HG02973 (cell line): ENCODE data around the gene KRT5.

Experiments
- ATAC-seq: cut with Tn5 transposase; IDR thresholded peaks from one replicate; pipeline ENCODE4 v1.9.1; 2021; ENCODE audit warnings: moderate library complexity; ENCODE audit not compliant: unreplicated experiment

The KRT5 gene

GRCh38 chr12:52519826-52520662, at the start of gene KRT5:
TSS of gene KRT5 (minus strand) at chr12:52520394. CDS start at chr12:52520296, 98 bp downstream.
- ATAC-seq: no peak

GRCh38 chr12:52568111-52568510, 47.9 kb upstream of the KRT5 start:
- ATAC-seq: no peak

DNA sequence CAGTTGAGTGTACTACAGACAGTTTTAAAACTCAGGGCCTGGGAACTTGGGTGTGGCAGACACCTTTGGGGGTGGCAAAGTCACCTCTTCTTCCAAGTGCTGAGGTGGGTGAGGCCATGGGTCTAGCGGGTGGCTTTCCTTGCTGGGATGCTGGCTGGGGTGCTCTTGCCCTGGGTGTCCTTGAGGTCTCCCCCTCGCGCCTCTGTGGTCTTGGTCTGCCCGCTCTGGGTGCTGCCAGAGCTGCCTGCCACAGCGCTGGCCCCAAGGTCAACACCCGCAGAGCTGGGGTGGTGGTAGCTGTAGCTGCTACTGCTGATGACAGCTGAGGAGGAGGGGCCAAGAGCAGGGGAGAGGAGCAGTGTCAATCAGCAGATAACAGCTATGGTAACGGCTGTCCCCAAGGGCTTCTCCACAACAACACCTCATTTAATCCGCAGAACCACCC, 46.7 kb upstream of the KRT5 start:
- ATAC-seq: no peak

DNA sequence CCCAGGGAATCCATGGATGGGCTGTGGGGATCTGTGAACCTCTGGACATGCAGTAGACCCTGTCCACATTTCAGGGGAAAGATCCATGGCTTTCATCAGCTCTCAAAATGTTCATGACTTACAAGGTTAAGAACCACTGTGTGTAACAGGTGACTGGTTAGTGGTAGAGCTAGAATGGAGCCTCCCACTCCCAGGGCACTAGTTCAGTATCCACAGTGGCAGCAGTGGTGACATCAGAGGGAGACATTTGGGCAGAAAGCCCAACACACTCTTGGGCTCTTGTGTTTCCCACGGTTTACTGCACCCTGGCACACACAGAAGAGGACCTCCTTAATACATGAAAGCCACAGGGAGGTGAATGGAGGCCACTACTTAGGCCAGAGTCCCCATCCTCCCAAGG, 44.4 kb upstream of the KRT5 start:
- ATAC-seq: no peak

- ATAC-seq: no peak
These were observed 41.8 kb upstream of the KRT5 start for GRCh38 chr12:52561880-52562449.

DNA sequence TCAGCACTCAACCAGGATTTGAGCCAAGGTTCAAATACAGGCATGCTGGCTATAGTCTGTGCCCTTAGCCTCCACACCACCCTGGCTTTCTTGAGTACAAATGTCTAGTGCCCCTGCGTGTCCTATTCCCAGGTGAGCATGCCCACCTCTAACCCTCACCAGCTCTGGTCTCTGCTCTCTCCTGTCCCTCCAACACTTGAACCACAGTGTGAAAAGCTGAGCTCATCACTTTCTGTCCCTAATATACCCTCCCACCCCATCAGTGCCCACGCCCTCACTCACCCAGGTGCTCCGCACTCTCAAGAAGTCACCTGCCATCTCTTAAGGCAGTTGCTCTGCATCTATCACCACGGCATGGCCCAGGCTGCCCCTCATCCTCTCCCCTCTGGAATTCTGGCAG, 39.8 kb upstream of the KRT5 start:
- ATAC-seq: no peak

GRCh38 chr12:52558781-52559445, 38.7 kb upstream of the KRT5 start:
- ATAC-seq: no peak

DNA sequence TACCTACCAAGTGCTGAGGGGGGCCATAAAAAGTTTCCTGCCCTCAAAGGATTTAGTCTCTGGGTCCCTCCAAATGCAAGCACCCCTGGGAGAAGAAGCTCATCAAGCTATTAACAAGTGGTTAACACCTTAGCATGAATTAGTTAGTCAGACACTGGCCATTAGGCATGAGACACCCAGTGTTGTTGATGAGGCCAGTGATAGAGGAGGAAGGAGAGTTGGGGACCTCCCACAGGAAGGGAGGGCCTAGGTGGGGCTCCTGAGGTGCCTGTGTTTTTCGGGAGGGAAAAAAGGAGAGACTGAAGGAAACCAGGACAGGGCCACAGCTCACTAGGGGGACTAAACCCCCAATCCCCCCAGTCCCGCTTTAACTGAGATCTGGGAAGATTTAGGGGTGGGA, 37.3 kb upstream of the KRT5 start:
- ATAC-seq: no peak

- ATAC-seq: no peak
These were observed 35.4 kb upstream of the KRT5 start for GRCh38 chr12:52555577-52555976.

- ATAC-seq: no peak
These were observed 32.5 kb upstream of the KRT5 start, which contains the start of gene KRT71 for GRCh38 chr12:52552681-52553195. TSS of gene KRT71 (minus strand) at chr12:52553145. CDS start at chr12:52553077, 68 bp downstream.

- ATAC-seq: no peak
These were observed 31.9 kb upstream of the KRT5 start for GRCh38 chr12:52552055-52552454.

- no peak for ATAC-seq
These were observed 31.1 kb upstream of the KRT5 start for GRCh38 chr12:52551216-52551865.

DNA sequence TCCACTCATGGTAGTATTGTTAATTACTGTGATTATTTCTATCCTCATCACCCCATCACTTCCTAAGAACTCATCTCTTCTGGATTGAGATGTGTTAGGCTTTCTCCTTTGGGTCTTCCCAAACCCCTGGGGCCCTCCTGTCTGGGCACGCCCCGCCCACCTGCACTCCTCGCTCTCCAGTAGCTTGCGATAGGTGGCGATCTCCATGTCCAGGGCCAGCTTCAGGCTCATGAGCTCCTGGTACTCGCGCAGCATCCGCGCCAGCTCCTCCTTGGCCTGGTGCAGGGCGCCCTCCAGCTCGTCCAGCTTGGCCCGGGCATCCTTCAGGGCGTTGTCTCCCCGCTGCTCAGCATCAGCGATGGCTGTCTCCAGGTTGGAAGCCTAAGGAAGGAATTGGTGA, 25.9 kb upstream of the KRT5 start:
- no peak for ATAC-seq

DNA sequence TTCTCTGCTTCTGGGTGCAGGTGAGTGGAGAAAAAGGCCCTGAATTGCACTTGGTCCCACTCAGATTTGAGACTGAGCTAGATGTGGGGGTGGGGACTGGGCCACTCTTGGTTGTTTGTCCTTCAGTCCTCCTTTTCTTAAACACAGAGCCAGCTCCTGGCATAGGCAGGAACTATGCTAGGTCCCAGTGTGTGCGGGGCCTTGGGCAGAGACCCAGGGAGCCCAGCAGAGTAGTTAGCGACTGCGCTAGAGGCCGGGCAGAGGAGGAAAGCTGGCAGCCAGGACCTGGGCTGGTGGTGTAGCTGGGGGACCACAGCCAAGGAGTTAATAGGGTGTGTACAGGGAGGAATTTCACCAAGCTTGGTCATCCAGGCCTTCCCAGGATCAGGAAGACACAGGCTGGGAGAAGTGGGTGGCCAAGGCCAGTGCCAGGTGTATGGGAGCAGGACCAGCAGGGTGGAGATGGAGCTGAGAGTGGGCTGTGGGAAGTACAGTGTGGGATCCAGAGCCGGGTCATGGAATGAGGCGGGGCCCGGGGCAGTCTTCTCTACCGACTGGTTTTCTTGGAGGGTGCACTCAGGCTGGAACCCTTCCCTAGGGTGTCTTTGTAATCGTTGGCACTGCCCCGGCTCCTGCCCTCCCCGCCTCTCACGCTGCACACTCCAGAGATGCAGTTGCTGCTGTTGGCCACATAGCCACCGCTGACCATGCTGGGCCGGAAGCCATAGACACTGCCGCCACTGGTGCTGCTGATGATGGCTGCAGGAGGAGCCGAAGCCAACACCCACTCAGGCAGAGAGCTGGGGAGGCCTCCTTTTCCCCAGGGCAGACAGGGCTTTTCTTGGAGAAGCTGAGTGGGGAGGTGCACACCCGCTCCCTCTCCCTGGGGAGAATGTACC, 24.0 kb upstream of the KRT5 start:
- ATAC-seq: no peak

DNA sequence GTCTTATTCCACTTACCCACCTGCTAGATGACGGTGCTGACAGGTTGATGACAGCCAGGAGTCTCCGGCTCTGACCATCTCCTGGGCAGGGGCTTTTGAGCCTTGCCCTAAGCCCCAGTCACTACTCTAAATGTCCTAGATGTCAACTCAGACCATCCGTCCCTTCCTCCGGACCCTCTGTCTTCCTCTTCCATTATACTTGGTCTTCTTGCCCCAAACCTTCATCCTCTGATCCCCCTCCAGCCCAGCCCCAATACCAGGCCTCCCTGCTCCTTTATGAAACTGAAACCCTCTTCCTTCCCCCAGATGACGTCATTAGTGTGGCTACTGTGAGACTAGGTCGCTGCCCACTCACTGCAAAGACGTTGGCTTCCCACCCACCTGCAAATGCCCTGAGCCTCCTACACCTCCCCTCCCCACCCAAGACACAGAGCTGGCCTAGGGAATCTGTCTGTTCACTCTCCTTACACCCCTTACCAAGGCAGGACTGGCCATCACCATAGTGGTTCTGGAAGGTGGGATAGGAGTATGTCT, 22.7 kb upstream of the KRT5 start:
- no peak for ATAC-seq

DNA sequence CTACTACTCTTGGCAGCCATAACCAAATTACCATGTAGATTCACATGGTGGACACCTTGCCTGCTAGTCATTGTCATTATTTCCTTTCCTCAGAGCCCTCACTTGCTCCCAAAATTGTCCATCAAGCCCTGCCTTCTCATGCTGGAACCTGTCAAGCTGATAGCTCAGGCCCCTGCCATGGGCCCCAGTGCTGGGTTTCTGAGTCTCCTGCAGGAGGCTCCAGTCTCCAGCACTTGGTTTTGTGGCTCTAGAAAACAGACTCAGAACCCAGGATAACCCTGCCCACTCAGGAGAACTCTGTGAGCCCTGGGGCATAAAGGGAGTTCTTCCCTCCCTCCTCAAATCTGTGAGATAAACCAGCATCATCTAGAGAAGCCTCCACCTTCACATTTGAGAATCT, 22.0 kb upstream of the KRT5 start:
- no peak for ATAC-seq

GRCh38 chr12:52541709-52542108, 21.5 kb upstream of the KRT5 start:
- ATAC-seq: no peak

DNA sequence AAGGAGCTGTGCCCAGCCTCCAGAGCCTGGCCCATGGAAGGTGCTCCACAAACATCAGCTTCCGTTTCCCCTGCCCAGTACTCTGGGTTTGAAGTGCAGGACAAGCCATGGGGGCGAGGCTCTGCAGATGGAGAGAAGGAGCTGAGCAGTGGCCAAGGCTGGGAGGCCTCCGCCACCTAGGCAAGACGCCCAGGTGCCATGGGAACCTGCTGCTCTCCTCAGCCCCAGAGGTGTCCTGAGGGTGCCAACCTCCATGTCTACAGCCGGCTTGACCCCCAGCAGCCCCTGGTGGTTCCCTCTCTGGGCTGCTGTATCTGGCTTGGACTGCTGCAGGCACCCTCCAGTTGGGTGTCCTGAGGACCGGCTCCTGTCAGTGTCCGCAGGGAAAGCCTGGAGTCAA, 20.3 kb upstream of the KRT5 start:
- ATAC-seq: no peak

DNA sequence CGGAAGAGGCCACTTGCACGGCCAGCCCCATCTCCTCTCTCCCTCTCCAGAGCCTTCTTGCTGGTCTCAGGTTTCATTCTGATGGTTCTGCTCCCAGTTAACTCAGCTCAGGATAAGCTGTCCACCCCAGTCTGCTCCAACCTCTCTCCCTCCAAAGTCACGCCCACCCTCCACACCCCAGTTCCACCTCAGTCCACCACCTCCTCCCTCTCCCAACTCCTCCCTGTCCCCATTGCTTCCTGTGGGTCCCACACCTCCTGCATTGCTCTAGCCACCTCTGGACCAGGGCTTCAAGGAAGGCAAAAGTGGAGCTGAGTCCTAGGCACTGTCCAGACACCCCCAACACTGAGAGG, 19.6 kb upstream of the KRT5 start:
- ATAC-seq: no peak
